ENCODE data around the gene ACOXL. TPM values are rescaled to one million over a fixed set of nuclear protein-coding genes. Genes with fewer than 3 reads are reported as not detected.

Gene ACOXL
- total RNA-seq, 1 donor: not detected

GRCh38 chr2:110793034-110793433 is 60.7 kb downstream of the ACOXL start:
- no peak overlapping the region for H3K4me3 ChIP-seq (ENCODE audit: insufficient read depth, low read length)
- no peaks in the 10 kb centered on the region for H3K4me1 ChIP-seq (ENCODE audit: insufficient read depth, low read length)
- H3K27ac ChIP-seq (ENCODE audit: low read depth, low read length): no peak overlapping the region
- no peak for TF ChIP-seq CTCF (IDR thresholded peaks at IDR 0.05; ENCODE audit: extremely low read depth, low read depth, low read length)
- no peaks in the 10 kb centered on the region for H3K79me2 ChIP-seq (ENCODE audit: insufficient read depth, low read length)
- no peaks in the 10 kb centered on the region for H3K9me3 ChIP-seq (ENCODE audit: low read depth, low read length)
- H2AFZ ChIP-seq (ENCODE audit: low read length): no peak overlapping the region
- no peak overlapping the region for H3K4me2 ChIP-seq (ENCODE audit: insufficient read depth, low read length)
- peaks cover 68% of the 10 kb centered on the region for H3K27me3 ChIP-seq (ENCODE audit: insufficient read depth, low read length)
- H4K20me1 ChIP-seq (ENCODE audit: insufficient read depth, low read length): no peaks in the 10 kb centered on the region
- no peaks in the 10 kb centered on the region for H3K36me3 ChIP-seq (ENCODE audit: insufficient read depth, low read length)
- DNase-seq (ENCODE audit: insufficient read length, low spot score, missing footprints): no peak

- Histone ChIP-seq H3K4me1 (ENCODE audit: insufficient read depth, low read length) (no peaks in the 10 kb centered on the region), H3K4me2 (ENCODE audit: insufficient read depth, low read length) (no peak overlapping the region), H2AFZ (ENCODE audit: low read length) (no peak overlapping the region), H3K9me3 (ENCODE audit: low read depth, low read length) (no peaks in the 10 kb centered on the region), H3K4me3 (ENCODE audit: insufficient read depth, low read length) (no peak overlapping the region), H3K27ac (ENCODE audit: low read depth, low read length) (no peak overlapping the region), H4K20me1 (ENCODE audit: insufficient read depth, low read length) (no peaks in the 10 kb centered on the region), H3K27me3 (ENCODE audit: insufficient read depth, low read length) (peaks cover 64% of the 10 kb centered on the region), H3K79me2 (ENCODE audit: insufficient read depth, low read length) (no peaks in the 10 kb centered on the region), H3K36me3 (ENCODE audit: insufficient read depth, low read length) (no peaks in the 10 kb centered on the region)
- TF ChIP-seq CTCF (IDR thresholded peaks at IDR 0.05; ENCODE audit: extremely low read depth, low read depth, low read length): no peak
- DNase-seq (ENCODE audit: insufficient read length, low spot score, missing footprints): no peak
Measured at GRCh38 chr2:110794390-110794789, 62.0 kb downstream of the ACOXL start.

- no peak overlapping the region for H3K4me3 ChIP-seq (ENCODE audit: insufficient read depth, low read length)
- no peaks in the 10 kb centered on the region for H3K36me3 ChIP-seq (ENCODE audit: insufficient read depth, low read length)
- no peak for DNase-seq (ENCODE audit: insufficient read length, low spot score, missing footprints)
- no peaks in the 10 kb centered on the region for H3K79me2 ChIP-seq (ENCODE audit: insufficient read depth, low read length)
- H3K4me1 ChIP-seq (ENCODE audit: insufficient read depth, low read length): no peaks in the 10 kb centered on the region
- TF ChIP-seq CTCF (IDR thresholded peaks at IDR 0.05; ENCODE audit: extremely low read depth, low read depth, low read length): no peak
- H3K27ac ChIP-seq (ENCODE audit: low read depth, low read length): no peak overlapping the region
- H3K4me2 ChIP-seq (ENCODE audit: insufficient read depth, low read length): no peak overlapping the region
- no peaks in the 10 kb centered on the region for H4K20me1 ChIP-seq (ENCODE audit: insufficient read depth, low read length)
- peaks cover 60% of the 10 kb centered on the region for H3K27me3 ChIP-seq (ENCODE audit: insufficient read depth, low read length)
- H3K9me3 ChIP-seq (ENCODE audit: low read depth, low read length): no peaks in the 10 kb centered on the region
- no peak overlapping the region for H2AFZ ChIP-seq (ENCODE audit: low read length)
Measured at GRCh38 chr2:110794951-110795350, 62.6 kb downstream of the ACOXL start.

GRCh38 chr2:110796716-110797301 is 64.4 kb downstream of the ACOXL start:
- no peaks in the 10 kb centered on the region for H3K4me1 ChIP-seq (ENCODE audit: insufficient read depth, low read length)
- no peak for TF ChIP-seq CTCF (IDR thresholded peaks at IDR 0.05; ENCODE audit: extremely low read depth, low read depth, low read length)
- no peak overlapping the region for H3K4me2 ChIP-seq (ENCODE audit: insufficient read depth, low read length)
- H4K20me1 ChIP-seq (ENCODE audit: insufficient read depth, low read length): no peaks in the 10 kb centered on the region
- H3K4me3 ChIP-seq (ENCODE audit: insufficient read depth, low read length): no peak overlapping the region
- no peaks in the 10 kb centered on the region for H3K9me3 ChIP-seq (ENCODE audit: low read depth, low read length)
- no peaks in the 10 kb centered on the region for H3K36me3 ChIP-seq (ENCODE audit: insufficient read depth, low read length)
- no peaks in the 10 kb centered on the region for H3K79me2 ChIP-seq (ENCODE audit: insufficient read depth, low read length)
- H2AFZ ChIP-seq (ENCODE audit: low read length): no peak overlapping the region
- peaks cover 72% of the 10 kb centered on the region for H3K27me3 ChIP-seq (ENCODE audit: insufficient read depth, low read length)
- no peak overlapping the region for H3K27ac ChIP-seq (ENCODE audit: low read depth, low read length)
- peak; percentile 71 for DNase-seq (ENCODE audit: insufficient read length, low spot score, missing footprints)
